Limb (tissue), 2 donors: Measurements from ENCODE around the gene SLC25A28.

Source experiments
- DNase-seq, 2 donors: peaks; one replicate each; pipeline ENCODE4 v3.0.0-alpha.2; 2016; ENCODE audit errors: extremely low spot score in 2 of 2

Gene SLC25A28

DNA sequence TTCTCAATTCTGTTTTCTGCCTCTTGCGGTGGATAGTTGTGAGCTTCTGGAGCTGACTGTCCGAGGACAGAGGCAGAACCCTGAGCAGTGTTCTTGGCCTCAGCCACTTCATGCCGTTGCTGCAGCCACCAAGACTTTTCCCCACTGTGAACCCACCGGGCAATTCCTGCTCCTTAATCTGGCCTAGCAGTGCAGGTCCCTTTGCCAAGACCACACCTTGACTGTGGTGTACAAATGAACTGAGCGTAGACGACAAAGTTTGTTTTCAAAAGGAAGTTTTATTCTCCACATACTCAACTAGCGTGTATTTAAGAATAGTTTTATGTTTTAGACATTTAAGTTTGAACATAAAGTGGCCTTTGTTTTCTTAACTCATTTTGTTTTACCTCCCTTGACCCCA lies 29.4 kb downstream of the SLC25A28 start:
- no peak for DNase-seq

- DNase-seq, result no peak
Measured at GRCh38 chr10:99583687-99584086, 36.6 kb downstream of the SLC25A28 start.

- no peak for DNase-seq
Measured at GRCh38 chr10:99582255-99582770, 37.9 kb downstream of the SLC25A28 start.

DNA sequence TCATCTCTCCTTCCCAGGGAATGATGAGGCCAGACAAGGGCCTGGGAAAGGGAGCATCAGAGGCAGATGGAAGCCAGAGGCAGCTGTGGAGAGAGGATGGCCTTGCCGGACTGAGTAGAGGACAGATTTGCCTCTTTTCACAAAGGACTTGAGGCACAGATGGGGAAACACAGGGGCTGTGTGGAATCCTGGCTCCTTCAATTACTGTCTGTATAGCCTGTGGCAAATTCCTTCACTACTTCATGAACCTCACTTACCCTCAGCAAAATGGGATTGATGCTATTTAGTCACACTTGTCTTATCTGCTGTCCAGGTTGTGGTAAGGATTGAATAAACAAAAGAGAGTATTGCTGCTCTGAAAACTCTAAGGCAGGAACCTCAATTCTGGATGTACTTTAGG lies 40.3 kb downstream of the SLC25A28 start:
- DNase-seq, result no peak

DNA sequence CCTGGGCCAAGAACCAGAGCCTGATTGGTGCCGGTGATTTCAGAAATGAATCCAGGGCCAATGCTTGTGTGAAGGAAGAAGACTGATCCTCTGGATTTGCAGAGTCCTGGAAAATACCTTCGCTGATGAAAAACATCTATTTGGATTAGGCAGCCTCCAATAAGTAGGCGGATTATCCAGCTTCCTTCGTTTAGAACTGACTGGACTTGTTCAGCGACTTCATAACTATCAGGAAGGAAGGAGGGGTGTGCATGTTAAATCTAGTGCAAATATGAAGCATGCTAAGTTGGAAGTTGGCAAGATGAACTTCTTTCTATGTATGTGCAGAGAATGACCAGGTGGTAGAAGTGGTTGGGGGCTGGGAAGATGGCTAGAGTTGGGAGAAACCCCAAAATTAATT lies 46.4 kb downstream of the SLC25A28 start:
- no peak for DNase-seq

GRCh38 chr10:99571816-99572215 lies 48.4 kb downstream of the SLC25A28 start:
- DNase-seq, result no peak

GRCh38 chr10:99569961-99570360 lies 50.3 kb downstream of the SLC25A28 start:
- no peak for DNase-seq

DNA sequence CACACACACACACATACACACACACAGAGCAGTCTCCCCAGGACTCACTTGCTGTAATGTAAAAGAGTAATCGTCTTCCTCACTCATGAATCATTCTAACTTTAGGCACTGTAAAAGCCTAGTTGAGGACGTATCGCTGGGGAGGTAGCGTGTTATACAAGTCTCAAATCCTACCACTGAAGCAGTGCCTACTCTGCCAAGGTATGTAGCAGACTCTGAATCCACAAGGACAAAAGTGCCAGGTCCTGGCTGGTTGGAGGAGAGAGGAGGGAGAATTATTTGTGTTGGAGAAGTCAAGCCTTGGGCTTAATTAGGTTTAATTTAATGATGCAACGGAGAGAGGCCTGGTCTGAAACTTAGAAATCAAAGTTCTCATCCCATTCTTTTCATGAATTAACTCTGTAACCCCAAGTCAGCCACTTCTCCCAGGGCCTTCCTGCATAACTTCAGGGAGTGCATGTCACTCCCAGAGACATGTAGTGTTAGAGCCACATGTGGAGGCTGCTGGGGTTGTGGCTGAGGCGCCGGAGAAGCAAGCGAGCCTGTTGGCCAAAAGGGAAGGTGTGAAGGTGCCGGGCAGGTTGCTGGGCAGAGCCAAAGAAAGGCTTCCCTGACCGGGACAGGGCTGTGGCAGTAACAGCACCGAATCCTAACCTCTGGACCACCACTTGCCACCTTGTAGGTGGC lies 50.8 kb downstream of the SLC25A28 start:
- no peak for DNase-seq

- no peak for DNase-seq
Measured at GRCh38 chr10:99565166-99565565, 55.1 kb downstream of the SLC25A28 start.

- no peak for DNase-seq
Measured at GRCh38 chr10:99564361-99564760, 55.9 kb downstream of the SLC25A28 start.

GRCh38 chr10:99562631-99563030 lies 57.6 kb downstream of the SLC25A28 start:
- DNase-seq, result no peak
